Osteoblast (primary cell): ENCODE results near the gene SLC22A5. TPM values are rescaled to one million over a fixed set of nuclear protein-coding genes. Genes with fewer than 3 reads are reported as not detected.
A peak's percentile ranks its signal among the peaks of the same experiment; 100 is the strongest.

Experiments used
- DNase-seq: peaks from one replicate; pipeline ENCODE4 v3.0.0; 2011; ENCODE audit warnings: low spot score, mixed read lengths; ENCODE audit not compliant: insufficient read length; ENCODE audit errors: missing footprints
- H2AFZ ChIP-seq: 2 replicates; pipeline ENCODE4 v1.6.0; 2011; ENCODE audit warnings: mild to moderate bottlenecking, low read length
- H3K27ac ChIP-seq: 2 replicates; pipeline ENCODE4 v1.5.1; 2011; ENCODE audit warnings: mild to moderate bottlenecking, low read depth, low read length, moderate library complexity
- H3K27me3 ChIP-seq: 2 replicates; pipeline ENCODE4 v1.6.0; 2012; ENCODE audit warnings: mild to moderate bottlenecking, control low read depth, inconsistent platforms, low read length, moderate library complexity; ENCODE audit not compliant: insufficient read depth
- H3K36me3 ChIP-seq: 2 replicates; pipeline ENCODE4 v1.5.1; 2011; ENCODE audit warnings: mild to moderate bottlenecking, low read length, control low read depth, moderate library complexity; ENCODE audit not compliant: insufficient read depth
- H3K4me1 ChIP-seq: 2 replicates; pipeline ENCODE4 v1.5.1; 2011; ENCODE audit warnings: mild to moderate bottlenecking, low read length, control low read depth, moderate library complexity; ENCODE audit not compliant: insufficient read depth
- H3K4me2 ChIP-seq: 2 replicates; pipeline ENCODE4 v1.6.0; 2011; ENCODE audit warnings: mild to moderate bottlenecking, low read length; ENCODE audit not compliant: insufficient read depth
- H3K4me3 ChIP-seq: fragments of 200-600 bp; sonication (generic); 3 replicates; pipeline ENCODE4 v1.5.1; 2012; ENCODE audit warnings: mild to moderate bottlenecking, low read length, inconsistent platforms; ENCODE audit not compliant: insufficient read depth
- H3K79me2 ChIP-seq: 2 replicates; pipeline ENCODE4 v1.6.0; 2012; ENCODE audit warnings: mild to moderate bottlenecking, low read length, control low read depth, inconsistent platforms; ENCODE audit not compliant: insufficient read depth
- H3K9me3 ChIP-seq: 2 replicates; pipeline ENCODE4 v1.5.1; 2011; ENCODE audit warnings: low read depth, low read length, control low read depth
- H4K20me1 ChIP-seq: 2 replicates; pipeline ENCODE4 v1.6.0; 2012; ENCODE audit warnings: mild to moderate bottlenecking, low read length, control low read depth; ENCODE audit not compliant: insufficient read depth
- total RNA-seq: library from RNA; depleted of rRNA; stranded (reverse); fragments of >200 nt; gene quantifications from 2 replicates; pipeline ENCODE4 v1.2.3, GENCODE V29; 2012
- TF ChIP-seq, protein P1 (sequence below): IDR thresholded peaks from 2 replicates; pipeline ENCODE4 v1.5.1; 2011; ENCODE audit warnings: mild to moderate bottlenecking, low read depth, low read length, moderate library complexity; ENCODE audit errors: extremely low read depth

SLC22A5 gene
- total RNA-seq, 1 donor = 5.4 TPM

DNA sequence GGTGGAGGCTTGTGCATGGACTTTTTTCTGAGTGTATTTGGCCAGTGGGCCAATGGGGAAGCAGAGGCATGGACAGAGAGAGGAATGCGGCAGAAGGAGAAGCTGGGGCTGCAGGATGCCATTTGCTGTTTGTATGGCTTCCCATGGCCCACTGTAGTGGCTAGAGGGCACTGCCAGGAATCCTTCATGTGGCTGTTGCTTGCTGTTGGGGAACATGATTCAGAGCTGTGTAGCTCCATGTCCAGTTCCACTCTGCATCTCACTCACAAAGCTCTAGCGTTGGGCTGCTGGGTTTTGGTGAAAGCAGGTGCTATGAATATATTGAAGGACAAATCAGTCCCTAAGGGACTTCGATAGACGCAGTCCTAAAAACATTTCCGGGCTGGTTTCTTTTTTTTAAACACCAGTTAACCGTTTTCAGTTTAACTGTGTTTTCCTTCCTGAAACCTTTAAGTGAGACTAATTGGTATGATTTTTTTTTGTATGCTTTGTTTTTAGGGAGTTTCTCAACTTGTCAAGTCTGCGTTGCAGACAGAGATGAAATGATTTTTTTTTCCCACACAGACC, 51.3 kb downstream of the SLC22A5 start:
- H3K4me2 ChIP-seq = peak overlapping the region; percentile 10

DNA sequence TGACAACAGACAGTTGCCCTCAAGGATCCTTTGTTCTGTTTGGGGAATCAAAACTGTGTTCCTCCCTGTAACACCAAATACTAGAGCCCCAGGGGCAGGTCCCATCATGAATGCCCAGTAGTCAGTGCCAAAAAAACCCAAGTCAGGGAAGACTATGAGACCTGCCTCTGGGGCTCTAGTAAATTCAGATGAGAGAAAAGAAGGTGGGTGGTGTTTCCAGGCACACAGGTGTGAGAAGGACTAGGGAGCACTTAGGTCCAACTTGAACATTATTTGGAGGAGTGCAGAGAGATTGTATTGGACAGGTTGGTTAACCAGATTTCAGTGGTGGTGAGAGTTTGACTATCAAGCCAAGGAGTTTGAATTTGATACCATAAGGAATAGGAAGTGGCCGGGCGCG, 52.0 kb downstream of the SLC22A5 start:
- Histone ChIP-seq H3K4me1 (peaks cover 66% of the 10 kb centered on the region), H3K79me2 (peaks cover 51% of the 10 kb centered on the region), H3K9me3 (no peaks in the 10 kb centered on the region), H3K27me3 (no peaks in the 10 kb centered on the region), H3K4me3 (no peak overlapping the region), H2AFZ (no peak overlapping the region), H3K36me3 (no peaks in the 10 kb centered on the region), H3K27ac (peak overlapping the region; percentile 56), H3K4me2 (no peak overlapping the region), H4K20me1 (no peaks in the 10 kb centered on the region)
- TF ChIP-seq, protein P1, sequence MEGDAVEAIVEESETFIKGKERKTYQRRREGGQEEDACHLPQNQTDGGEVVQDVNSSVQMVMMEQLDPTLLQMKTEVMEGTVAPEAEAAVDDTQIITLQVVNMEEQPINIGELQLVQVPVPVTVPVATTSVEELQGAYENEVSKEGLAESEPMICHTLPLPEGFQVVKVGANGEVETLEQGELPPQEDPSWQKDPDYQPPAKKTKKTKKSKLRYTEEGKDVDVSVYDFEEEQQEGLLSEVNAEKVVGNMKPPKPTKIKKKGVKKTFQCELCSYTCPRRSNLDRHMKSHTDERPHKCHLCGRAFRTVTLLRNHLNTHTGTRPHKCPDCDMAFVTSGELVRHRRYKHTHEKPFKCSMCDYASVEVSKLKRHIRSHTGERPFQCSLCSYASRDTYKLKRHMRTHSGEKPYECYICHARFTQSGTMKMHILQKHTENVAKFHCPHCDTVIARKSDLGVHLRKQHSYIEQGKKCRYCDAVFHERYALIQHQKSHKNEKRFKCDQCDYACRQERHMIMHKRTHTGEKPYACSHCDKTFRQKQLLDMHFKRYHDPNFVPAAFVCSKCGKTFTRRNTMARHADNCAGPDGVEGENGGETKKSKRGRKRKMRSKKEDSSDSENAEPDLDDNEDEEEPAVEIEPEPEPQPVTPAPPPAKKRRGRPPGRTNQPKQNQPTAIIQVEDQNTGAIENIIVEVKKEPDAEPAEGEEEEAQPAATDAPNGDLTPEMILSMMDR = no peak
- DNase-seq = no peak

More for the DNA sequence above, 51.3 kb downstream of the SLC22A5 start:
- Histone ChIP-seq H3K79me2 (peaks cover 56% of the 10 kb centered on the region), H3K27me3 (no peaks in the 10 kb centered on the region), H3K36me3 (no peaks in the 10 kb centered on the region), H3K9me3 (no peaks in the 10 kb centered on the region), H3K4me1 (peaks cover 59% of the 10 kb centered on the region), H3K4me3 (no peak overlapping the region), H3K27ac (peak overlapping the region; percentile 56), H4K20me1 (no peaks in the 10 kb centered on the region), H2AFZ (peak overlapping the region; percentile 18)
- TF ChIP-seq, protein P1 = no peak
- peak; percentile 51 for DNase-seq

DNA sequence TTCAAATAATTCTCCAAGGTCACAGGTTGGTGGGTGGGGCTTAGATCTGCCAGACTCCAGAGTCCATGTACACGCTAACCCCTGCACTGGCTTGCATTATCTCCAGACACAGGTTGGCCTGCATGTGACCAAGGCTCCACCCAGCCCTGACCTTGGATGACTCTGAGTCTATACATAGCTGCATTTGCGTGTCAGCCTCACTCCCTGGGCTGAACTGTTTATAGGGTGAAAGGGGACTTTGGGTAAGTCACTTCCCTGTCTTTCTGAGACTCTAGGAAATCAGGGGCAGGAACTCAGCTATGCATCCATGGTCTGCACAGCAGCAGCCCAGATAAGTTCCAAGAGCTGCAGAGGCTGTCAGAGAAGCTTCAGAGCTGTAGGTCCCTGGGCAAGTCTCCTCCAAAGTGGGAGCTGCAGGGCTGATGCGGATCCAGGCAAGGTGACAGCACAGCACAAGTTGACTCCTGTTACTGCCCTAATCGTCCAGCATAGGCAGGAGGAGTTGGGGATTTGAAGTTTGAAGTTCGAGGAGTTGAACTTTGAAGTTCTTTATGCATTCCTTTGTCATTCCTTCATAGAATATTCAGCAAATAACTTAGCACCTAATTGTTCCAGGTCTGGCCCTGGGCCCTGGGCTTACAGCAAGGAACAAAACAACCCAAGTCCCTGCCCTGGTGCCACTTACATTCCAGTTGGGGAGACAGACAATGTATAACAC, 53.4 kb downstream of the SLC22A5 start:
- H3K27ac ChIP-seq = peak overlapping the region; percentile 57
- H3K4me3 ChIP-seq = no peak overlapping the region
- H3K27me3 ChIP-seq = no peaks in the 10 kb centered on the region
- no peaks in the 10 kb centered on the region for H3K9me3 ChIP-seq
- peaks cover 43% of the 10 kb centered on the region for H3K79me2 ChIP-seq
- H3K4me1 ChIP-seq = peaks cover 75% of the 10 kb centered on the region
- H2AFZ ChIP-seq = no peak overlapping the region
- H3K4me2 ChIP-seq = peak overlapping the region; percentile 16
- H3K36me3 ChIP-seq = no peaks in the 10 kb centered on the region
- TF ChIP-seq, protein P1 = no peak
- no peaks in the 10 kb centered on the region for H4K20me1 ChIP-seq
- DNase-seq = no peak

DNA sequence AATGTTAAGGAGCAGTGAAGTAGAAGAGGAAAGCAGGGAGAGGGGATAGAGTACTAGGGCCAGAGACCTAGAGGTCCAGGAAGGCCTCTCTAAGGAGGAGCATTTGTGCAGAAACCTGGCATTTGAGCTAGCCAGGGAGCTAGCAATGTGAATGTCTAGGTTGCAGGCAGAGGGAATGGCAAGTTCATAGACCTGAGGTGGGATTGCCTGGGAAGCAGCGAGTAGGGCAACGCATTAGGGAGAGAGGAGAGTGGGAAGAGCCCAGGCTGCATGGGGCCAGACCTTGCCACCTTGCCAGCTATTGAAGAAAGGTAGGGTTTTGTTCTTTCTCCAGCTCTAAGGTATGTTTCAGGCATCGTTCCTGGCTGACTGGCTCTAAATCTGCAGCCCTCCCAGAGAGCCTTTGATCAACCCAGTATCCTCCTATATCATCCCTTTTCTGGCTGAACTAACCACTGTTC, 54.0 kb downstream of the SLC22A5 start:
- H3K36me3 ChIP-seq = no peaks in the 10 kb centered on the region
- no peak for DNase-seq
- no peak overlapping the region for H2AFZ ChIP-seq
- H3K4me1 ChIP-seq = peaks cover 81% of the 10 kb centered on the region
- peak overlapping the region; percentile 16 for H3K4me2 ChIP-seq
- H4K20me1 ChIP-seq = no peaks in the 10 kb centered on the region
- no peak overlapping the region for H3K4me3 ChIP-seq
- TF ChIP-seq, protein P1 = no peak
- no peaks in the 10 kb centered on the region for H3K27me3 ChIP-seq
- H3K27ac ChIP-seq = peak overlapping the region; percentile 57
- H3K9me3 ChIP-seq = no peaks in the 10 kb centered on the region
- peaks cover 44% of the 10 kb centered on the region for H3K79me2 ChIP-seq
